ENCODE results near the gene TTC27. TPM values are rescaled to one million over a fixed set of nuclear protein-coding genes. Genes with fewer than 3 reads are reported as not detected.

The TTC27 gene
- total RNA-seq, 1 donor from 2014 or later: 10.3 TPM

DNA sequence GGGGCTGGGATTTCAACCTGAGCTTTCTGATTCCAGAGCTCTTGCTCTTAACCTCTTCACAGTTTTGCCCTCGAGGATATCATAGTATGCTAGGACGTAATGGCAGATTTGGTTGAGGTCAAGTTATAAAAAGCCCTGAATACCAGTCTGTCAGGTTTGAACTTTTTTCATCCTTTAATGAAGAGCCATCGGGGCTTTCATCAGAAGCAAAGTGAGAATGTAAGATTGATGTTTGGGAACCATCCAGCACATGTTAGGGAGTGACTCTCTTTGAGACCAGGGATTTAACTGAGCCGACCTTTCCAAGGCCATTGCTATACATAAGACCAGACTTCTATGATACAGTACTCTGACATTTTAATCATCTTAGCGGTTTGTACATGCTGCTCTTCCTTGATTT lies 142.5 kb downstream of the TTC27 start:
- no peaks in the 10 kb centered on the region for H3K27me3 ChIP-seq
- intact Hi-C loops (cut with DNase I): no loop called here
- H3K4me3 ChIP-seq: no peak overlapping the region
- no peaks in the 10 kb centered on the region for H3K4me1 ChIP-seq
- no peak for DNase-seq
- ATAC-seq: no peak
- no peak overlapping the region for H3K27ac ChIP-seq
- no peaks in the 10 kb centered on the region for H3K9me3 ChIP-seq
- TF ChIP-seq, protein P1, sequence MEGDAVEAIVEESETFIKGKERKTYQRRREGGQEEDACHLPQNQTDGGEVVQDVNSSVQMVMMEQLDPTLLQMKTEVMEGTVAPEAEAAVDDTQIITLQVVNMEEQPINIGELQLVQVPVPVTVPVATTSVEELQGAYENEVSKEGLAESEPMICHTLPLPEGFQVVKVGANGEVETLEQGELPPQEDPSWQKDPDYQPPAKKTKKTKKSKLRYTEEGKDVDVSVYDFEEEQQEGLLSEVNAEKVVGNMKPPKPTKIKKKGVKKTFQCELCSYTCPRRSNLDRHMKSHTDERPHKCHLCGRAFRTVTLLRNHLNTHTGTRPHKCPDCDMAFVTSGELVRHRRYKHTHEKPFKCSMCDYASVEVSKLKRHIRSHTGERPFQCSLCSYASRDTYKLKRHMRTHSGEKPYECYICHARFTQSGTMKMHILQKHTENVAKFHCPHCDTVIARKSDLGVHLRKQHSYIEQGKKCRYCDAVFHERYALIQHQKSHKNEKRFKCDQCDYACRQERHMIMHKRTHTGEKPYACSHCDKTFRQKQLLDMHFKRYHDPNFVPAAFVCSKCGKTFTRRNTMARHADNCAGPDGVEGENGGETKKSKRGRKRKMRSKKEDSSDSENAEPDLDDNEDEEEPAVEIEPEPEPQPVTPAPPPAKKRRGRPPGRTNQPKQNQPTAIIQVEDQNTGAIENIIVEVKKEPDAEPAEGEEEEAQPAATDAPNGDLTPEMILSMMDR (IDR thresholded peaks at IDR 0.05): no peak
- no peaks in the 10 kb centered on the region for H3K36me3 ChIP-seq

DNA sequence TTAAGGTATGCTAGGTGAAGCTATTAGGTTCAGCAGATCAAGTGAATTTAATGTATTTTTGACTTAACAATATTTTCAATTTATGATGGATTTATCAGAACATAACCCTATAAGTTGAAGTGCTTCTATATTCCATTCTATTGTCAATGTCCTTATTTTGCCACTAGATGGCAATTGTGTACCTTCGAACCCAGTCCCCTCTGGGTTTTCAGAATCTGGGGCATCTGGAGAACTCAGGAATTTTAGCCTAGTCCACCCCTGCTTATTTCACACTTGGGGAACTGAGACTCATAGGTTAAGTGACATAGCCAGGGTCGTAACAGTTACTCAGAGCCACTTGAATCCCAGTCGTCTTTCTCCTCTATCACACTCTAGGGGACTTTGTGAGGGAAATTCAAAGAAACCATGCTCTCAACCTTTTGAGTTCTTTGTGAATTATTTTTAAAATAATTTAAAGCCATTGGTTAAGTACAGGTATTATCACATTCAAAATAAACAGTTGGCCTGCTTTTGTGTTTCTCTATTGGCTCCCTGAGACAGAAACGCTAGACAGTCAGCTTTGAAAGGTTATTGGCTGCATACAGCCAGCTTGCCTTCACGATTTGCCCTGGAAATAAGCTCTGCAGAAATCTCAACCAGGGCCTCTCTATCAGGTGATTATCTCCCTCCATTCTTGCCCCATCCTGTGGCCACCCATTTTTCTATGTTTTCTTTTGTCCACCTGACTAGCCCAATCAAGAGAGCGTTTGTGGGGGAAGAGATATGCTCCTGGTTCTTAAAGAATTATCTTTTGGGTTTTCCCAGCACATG lies 145.0 kb downstream of the TTC27 start:
- no peak overlapping the region for H3K4me3 ChIP-seq
- no peaks in the 10 kb centered on the region for H3K27me3 ChIP-seq
- intact Hi-C loops (cut with DNase I): no loop called here
- no peaks in the 10 kb centered on the region for H3K36me3 ChIP-seq
- H3K4me1 ChIP-seq: no peaks in the 10 kb centered on the region
- no peak for DNase-seq
- peak; percentile 67 for ATAC-seq
- no peak overlapping the region for H3K27ac ChIP-seq
- TF ChIP-seq, protein P1 (IDR thresholded peaks at IDR 0.05): peak; percentile 69
- no peaks in the 10 kb centered on the region for H3K9me3 ChIP-seq

DNA sequence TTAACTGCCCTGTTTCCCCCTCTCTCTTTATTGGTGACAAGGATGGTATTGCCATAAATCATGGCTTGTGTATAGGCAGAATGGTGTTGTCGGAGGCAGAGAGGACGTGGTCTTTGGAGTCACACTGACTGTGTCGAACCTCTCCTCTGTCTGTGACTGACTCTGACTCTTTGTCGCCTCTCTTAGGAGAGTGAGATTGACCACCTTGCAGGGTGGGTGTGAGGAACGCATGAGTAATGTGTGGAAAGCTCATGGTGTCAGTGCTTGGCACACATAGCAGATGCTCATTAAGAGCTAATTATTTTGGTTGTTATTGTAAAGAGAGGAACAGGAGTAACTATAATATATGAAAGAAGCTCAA lies 145.6 kb downstream of the TTC27 start:
- no peaks in the 10 kb centered on the region for H3K36me3 ChIP-seq
- no peak for ATAC-seq
- H3K4me3 ChIP-seq: no peak overlapping the region
- no peak for DNase-seq
- TF ChIP-seq, protein P1 (IDR thresholded peaks at IDR 0.05): no peak
- no peak overlapping the region for H3K27ac ChIP-seq
- intact Hi-C loops (cut with DNase I): no loop called here
- no peaks in the 10 kb centered on the region for H3K27me3 ChIP-seq
- no peaks in the 10 kb centered on the region for H3K9me3 ChIP-seq
- no peaks in the 10 kb centered on the region for H3K4me1 ChIP-seq

DNA sequence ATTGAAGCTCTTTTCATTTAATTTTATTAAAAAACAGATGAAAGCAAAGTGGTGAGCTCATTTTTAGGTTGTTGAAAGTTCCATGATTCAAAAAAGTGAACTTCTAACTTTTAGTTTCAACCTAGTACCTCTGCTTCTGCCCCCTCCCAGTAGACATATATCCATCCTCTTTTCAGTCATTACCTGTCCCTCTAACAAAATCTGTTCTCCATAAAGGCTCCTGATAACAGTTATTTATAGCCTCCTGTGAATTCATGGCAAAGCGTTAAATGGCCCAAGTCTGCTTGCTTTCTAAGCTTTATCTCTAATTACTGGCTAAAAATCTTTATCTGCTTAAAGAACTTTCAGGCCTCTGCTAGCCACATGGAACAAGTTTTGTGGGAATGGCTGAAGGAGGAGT lies 148.1 kb downstream of the TTC27 start:
- DNase-seq (no peak), ATAC-seq (no peak)
- H3K4me1 ChIP-seq: no peaks in the 10 kb centered on the region
- intact Hi-C loops (cut with DNase I): no loop called here
- H3K4me3 ChIP-seq: no peak overlapping the region
- H3K27me3 ChIP-seq: no peaks in the 10 kb centered on the region
- TF ChIP-seq, protein P1 (IDR thresholded peaks at IDR 0.05): no peak
- no peak overlapping the region for H3K27ac ChIP-seq
- H3K9me3 ChIP-seq: no peaks in the 10 kb centered on the region
- H3K36me3 ChIP-seq: peaks cover 5% of the 10 kb centered on the region

DNA sequence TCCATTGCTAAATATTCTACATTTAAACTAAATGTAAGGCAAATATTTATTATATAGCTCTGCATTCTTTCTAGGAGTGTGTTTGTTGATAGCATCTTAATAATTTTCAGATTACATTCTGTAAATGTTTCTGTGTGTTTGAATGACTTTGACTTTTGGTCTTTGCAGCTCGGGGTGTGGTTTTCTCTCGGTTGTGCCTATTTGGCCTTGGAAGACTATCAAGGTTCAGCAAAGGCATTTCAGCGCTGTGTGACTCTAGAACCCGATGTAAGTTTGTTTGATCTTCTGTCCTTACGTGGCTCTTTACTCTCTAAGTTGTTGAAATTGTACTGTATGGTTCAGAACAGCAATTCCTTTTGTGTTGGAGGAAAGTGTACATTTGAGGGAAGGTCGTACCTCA lies 149.9 kb downstream of the TTC27 start:
- Histone ChIP-seq H3K27ac (no peak overlapping the region), H3K9me3 (no peaks in the 10 kb centered on the region), H3K4me1 (no peaks in the 10 kb centered on the region), H3K4me3 (no peak overlapping the region), H3K27me3 (no peaks in the 10 kb centered on the region), H3K36me3 (peaks cover 5% of the 10 kb centered on the region)
- intact Hi-C loops (cut with DNase I): no loop called here
- DNase-seq: no peak
- TF ChIP-seq, protein P1 (IDR thresholded peaks at IDR 0.05): no peak
- ATAC-seq: no peak
